ENCODE data around the gene SYNE1.

SYNE1 gene

Small RNA genes within 50 kb of the gene (small RNA-seq; reads per million reads assigned to genes)
- 0 to 0.05 reads per million in 2 experiments for gene RNA5SP223

Measured in SK-N-DZ (cell line).